HG03280 (cell line): Measurements from ENCODE around the gene KCNQ2.

Experiments used
- ATAC-seq: cut with Tn5 transposase; IDR thresholded peaks from one replicate; pipeline ENCODE4 v1.9.1; 2021; ENCODE audit warnings: mild to moderate bottlenecking, moderate library complexity; ENCODE audit not compliant: unreplicated experiment

Gene KCNQ2

GRCh38 chr20:63501818-63502670, 29.6 kb upstream of the KCNQ2 start:
- ATAC-seq: no peak

GRCh38 chr20:63500902-63501817, 28.7 kb upstream of the KCNQ2 start:
- no peak for ATAC-seq

GRCh38 chr20:63500151-63500901, 27.9 kb upstream of the KCNQ2 start:
- ATAC-seq: no peak

GRCh38 chr20:63499338-63499969, 27.0 kb upstream of the KCNQ2 start:
- ATAC-seq: no peak

- no peak for ATAC-seq
These were observed 26.5 kb upstream of the KCNQ2 start, which contains the start of gene EEF1A2 for GRCh38 chr20:63498960-63499337. EEF1A2 (minus strand) TSS chr20:63499083; CDS start chr20:63497763, 1,320 bp downstream.

GRCh38 chr20:63497946-63498935, 25.8 kb upstream of the KCNQ2 start:
- ATAC-seq: no peak

- ATAC-seq: no peak
These were observed 24.9 kb upstream of the KCNQ2 start for GRCh38 chr20:63497138-63497945.

- ATAC-seq: no peak
These were observed 24.2 kb upstream of the KCNQ2 start for GRCh38 chr20:63496596-63497120.

GRCh38 chr20:63495741-63496595, 23.5 kb upstream of the KCNQ2 start:
- ATAC-seq: no peak

- ATAC-seq: no peak
These were observed 22.8 kb upstream of the KCNQ2 start for GRCh38 chr20:63495167-63495720.

- ATAC-seq: no peak
These were observed 22.1 kb upstream of the KCNQ2 start for GRCh38 chr20:63494420-63495166.

GRCh38 chr20:63494084-63494419, 21.6 kb upstream of the KCNQ2 start:
- no peak for ATAC-seq

GRCh38 chr20:63493563-63494020, 21.1 kb upstream of the KCNQ2 start:
- no peak for ATAC-seq

GRCh38 chr20:63492982-63493381, 20.5 kb upstream of the KCNQ2 start:
- ATAC-seq: no peak

GRCh38 chr20:63492518-63492917, 20.1 kb upstream of the KCNQ2 start:
- no peak for ATAC-seq

- no peak for ATAC-seq
These were observed 19.3 kb upstream of the KCNQ2 start for GRCh38 chr20:63491635-63492230.
